WTC11 (cell line): Measurements from ENCODE around the gene CUEDC1. TPM values are rescaled to one million over a fixed set of nuclear protein-coding genes. Genes with fewer than 3 reads are reported as not detected.

Source experiments
- ATAC-seq: fragments of 200-7000 bp; cut with Tn5 transposase; 2 replicates; pipeline ENCODE4 v1.10.0; 2021; ENCODE audit warnings: mild to moderate bottlenecking, moderate library complexity
- CTCF ChIA-PET: fragments of 300-600 bp; sonication (Branson Sonifier 250); formaldehyde crosslinking; loops from one replicate; lab custom pipeline; 2021; ENCODE audit warnings: antibody characterized with exemption; lab: Charles Lee
- POLR2A ChIA-PET: fragments of 350-600 bp; sonication (Branson Sonifier 250); formaldehyde crosslinking; loops from one replicate; lab custom pipeline; 2021; ENCODE audit warnings: antibody characterized with exemption; lab: Charles Lee
- DNase-seq: peaks from one replicate; pipeline ENCODE4 v3.0.0; 2021; ENCODE audit warnings: low spot score
- H3K27ac Mint-ChIP-seq: 2 replicates; pipeline ENCODE4 v1.8.0; 2021; ENCODE audit warnings: mixed read lengths
- H3K27me3 Mint-ChIP-seq: 2 replicates; pipeline ENCODE4 v1.8.0; 2021; ENCODE audit warnings: low read depth, mild to moderate bottlenecking, moderate library complexity, mixed read lengths
- H3K36me3 Mint-ChIP-seq: 2 replicates; pipeline ENCODE4 v1.8.0; 2021; ENCODE audit warnings: mixed read lengths
- H3K4me1 Mint-ChIP-seq: 2 replicates; pipeline ENCODE4 v1.8.0; 2022; ENCODE audit warnings: mixed read lengths
- H3K4me3 Mint-ChIP-seq: 2 replicates; pipeline ENCODE4 v1.8.0; 2021; ENCODE audit warnings: mild to moderate bottlenecking, moderate library complexity, mixed read lengths
- H3K9me3 Mint-ChIP-seq: 2 replicates; pipeline ENCODE4 v1.8.0; 2021; ENCODE audit warnings: mixed read lengths
- CDX4 ChIP-seq: fragments of 250-450 bp; sonication (Bioruptor Pico); IDR thresholded peaks from 2 replicates; pipeline ENCODE4 v1.9.0; 2021; ENCODE audit warnings: moderate library complexity, mild to moderate bottlenecking, inconsistent platforms, borderline replicate concordance
- GABPB1 ChIP-seq: sonication (generic); formaldehyde crosslinking; IDR thresholded peaks from 2 replicates; pipeline ENCODE4 v1.8.1; 2023; ENCODE audit warnings: mild to moderate bottlenecking, missing genetic modification reagents
- MLX ChIP-seq: sonication (generic); formaldehyde crosslinking; IDR thresholded peaks from 2 replicates; pipeline ENCODE4 v1.8.1; 2023; ENCODE audit warnings: mild to moderate bottlenecking, missing genetic modification reagents, moderate library complexity
- NFYB ChIP-seq: sonication (generic); formaldehyde crosslinking; conservative IDR thresholded peaks from 2 replicates; pipeline ENCODE4 v1.8.0; 2022; ENCODE audit warnings: low read depth, missing genetic modification reagents
- SMAD3 ChIP-seq: sonication (generic); formaldehyde crosslinking; IDR thresholded peaks from 2 replicates; pipeline ENCODE4 v1.8.0; 2022; ENCODE audit warnings: missing genetic modification reagents, mild to moderate bottlenecking, borderline replicate concordance
- TEAD4 ChIP-seq: sonication (generic); formaldehyde crosslinking; IDR thresholded peaks from 2 replicates; pipeline ENCODE4 v1.8.0; 2022; ENCODE audit warnings: mild to moderate bottlenecking, missing genetic modification reagents
- ZNF671 ChIP-seq: fragments of 250-450 bp; sonication (Bioruptor Pico); IDR thresholded peaks from 2 replicates; pipeline ENCODE4 v1.8.0; 2021; ENCODE audit warnings: mild to moderate bottlenecking
- total RNA-seq: library from RNA; stranded (reverse); gene quantifications from 3 replicates; pipeline ENCODE4 v1.2.3, GENCODE V29; 2021

The CUEDC1 gene
- total RNA-seq, 1 experiment from 2014 or later, result 12.2 TPM

GRCh38 chr17:57811638-57812280 lies 143.5 kb downstream of the CUEDC1 start:
- H3K27ac Mint-ChIP-seq, result no peak overlapping the region
- peak; percentile 67 for ATAC-seq
- CTCF ChIA-PET, result interaction anchor here (0.6 to 4.5 kb wide), 6 partner anchors 22 to 361 kb away, joined by 3 to 26 read pairs (median 4); no protein-coding TSS in a partner anchor

More at GRCh38 chr17:57811638-57812280, 143.5 kb downstream of the CUEDC1 start:
- no peaks in the 10 kb centered on the region for H3K9me3 Mint-ChIP-seq
- no peaks in the 10 kb centered on the region; the same call in 1 of the 2 replicates for H3K27me3 Mint-ChIP-seq
- H3K4me1 Mint-ChIP-seq, result peaks cover 16% of the 10 kb centered on the region
- POLR2A ChIA-PET, result no interaction called here
- H3K4me3 Mint-ChIP-seq, result no peak overlapping the region
- TF ChIP-seq NFYB (peak; percentile 28; the same call in 1 of the 2 replicates), GABPB1 (CRISPR knock-in tag) (no peak), SMAD3 (CRISPR knock-in tag) (no peak), TEAD4 (CRISPR knock-in tag) (no peak), CDX4 (no peak), ZNF671 (CRISPR knock-in tag) (no peak), MLX (CRISPR knock-in tag) (no peak)
- DNase-seq, result no peak
- H3K36me3 Mint-ChIP-seq, result no peaks in the 10 kb centered on the region

Other genes with a start within 250 kb of the CUEDC1 start
- not detected in 3 replicates for gene CCDC182, start 210.1 kb downstream of the CUEDC1 start, total RNA-seq
- 57.9 to 65.3 TPM (median 58.1 TPM) in 3 replicates for gene MRPS23, start 105.4 kb downstream of the CUEDC1 start, total RNA-seq
- 43.1 to 43.8 TPM (median 43.3 TPM) in 3 replicates for gene VEZF1, start 32.8 kb upstream of the CUEDC1 start, total RNA-seq
- 349 to 387 TPM (median 366 TPM) in 3 replicates for gene SRSF1, start 51.8 kb upstream of the CUEDC1 start, total RNA-seq
- gene DYNLL2, start 128.0 kb upstream of the CUEDC1 start, total RNA-seq, result 32.1 to 34.6 TPM (median 32.2 TPM) in 3 replicates
- gene OR4D1, start 193.0 kb upstream of the CUEDC1 start, total RNA-seq, result 0.17 to 0.41 TPM (median 0.39 TPM) in 3 replicates
- gene OR4D2, start 211.6 kb upstream of the CUEDC1 start, total RNA-seq, result not detected in 3 replicates
- not detected in 3 replicates for gene EPX, start 237.3 kb upstream of the CUEDC1 start, total RNA-seq